Measurements from ENCODE around the gene LRRC59.

DNA sequence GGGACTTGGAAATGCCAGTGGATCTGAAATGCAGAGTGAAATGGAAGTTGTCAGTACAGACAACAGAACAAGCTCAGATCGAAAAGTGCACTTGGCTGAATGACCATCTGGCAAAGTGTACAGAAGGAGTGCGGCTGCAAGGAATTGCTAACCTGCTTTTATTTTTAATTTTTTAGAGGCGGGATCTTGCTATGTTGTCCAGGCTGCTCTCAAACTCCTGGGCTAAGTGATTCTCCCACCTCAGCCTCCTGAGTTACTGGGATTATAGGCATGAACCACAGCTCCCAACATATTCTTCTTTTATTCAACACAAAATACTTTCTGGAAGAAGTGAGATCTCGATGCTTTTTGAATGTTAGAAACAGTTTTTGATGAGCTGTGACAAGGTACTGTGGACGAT is 3.6 kb downstream of the LRRC59 start:
- TF ChIP-seq CTCF (IDR thresholded peaks at IDR 0.05): no peak
- no peak for TF ChIP-seq POLR2A (IDR thresholded peaks at IDR 0.05)

Data from lower leg skin (tissue), 3 donors.